H1 (cell line): ENCODE measurements around the gene CCDC80. TPM values are rescaled to one million over a fixed set of nuclear protein-coding genes. Genes with fewer than 3 reads are reported as not detected.

Source experiments
- POLR2A ChIP-seq, 2 experiments: IDR thresholded peaks; 1 replicate in 1 of 2; 2 replicates in 1 of 2; pipeline ENCODE4 v1.6.1; 2011; ENCODE audit warnings: low read depth in 2 of 2, low read length in 2 of 2, mild to moderate bottlenecking in 2 of 2; ENCODE audit errors: control extremely low read depth in 1 of 2
- SP2 ChIP-seq: IDR thresholded peaks from 2 replicates; pipeline ENCODE4 v1.6.1; 2012; ENCODE audit warnings: mild to moderate bottlenecking, low read length, inconsistent platforms
- polyA plus RNA-seq, 7 experiments: library from polyadenylated mRNA; depleted of rRNA in 3 of 7; stranded (reverse) in 5 of 7; unstranded in 2 of 7; fragments of >200 nt in 5 of 7; fragments of 200-250 nt in 2 of 7; gene quantifications; 1 replicate in 5 of 7; 2 replicates in 1 of 7; 4 replicates in 1 of 7; pipeline versions ENCODE4 v1.2.1 to v1.2.3, GENCODE V29; 2011 to 2013; ENCODE audit warnings: missing spikeins in 2 of 7, mixed read lengths in 2 of 7
- total RNA-seq: library from RNA; stranded (reverse); fragmentation: NEBNext Ultra II Directional; extraction: Animal tissue kit (Norgen Biotek cat#: 25700); gene quantifications from 2 replicates; pipeline ENCODE4 v1.2.1, GENCODE V29; 2021

Gene CCDC80
- total and polyA plus RNA-seq, 2 of the 8 experiments (the other 6 are each of a cell fraction or from before 2014, with no cell fraction given), result 1.1 to 12.9 TPM

- no peak for TF ChIP-seq SP2
- TF ChIP-seq POLR2A (IDR thresholded peaks at IDR 0.05; ENCODE audit: control extremely low read depth in 1 of 2, low read depth in 2 of 2, low read length in 2 of 2), result no peak
These were observed 17.7 kb downstream of the CCDC80 start (continued) for GRCh38 chr3:112623213-112623612.
